ENCODE data around the gene NCOA7.

Gene NCOA7

GRCh38 chr6:125815080-125815910, 24.5 kb downstream of the NCOA7 start:
- DNase-seq: no peak

DNA sequence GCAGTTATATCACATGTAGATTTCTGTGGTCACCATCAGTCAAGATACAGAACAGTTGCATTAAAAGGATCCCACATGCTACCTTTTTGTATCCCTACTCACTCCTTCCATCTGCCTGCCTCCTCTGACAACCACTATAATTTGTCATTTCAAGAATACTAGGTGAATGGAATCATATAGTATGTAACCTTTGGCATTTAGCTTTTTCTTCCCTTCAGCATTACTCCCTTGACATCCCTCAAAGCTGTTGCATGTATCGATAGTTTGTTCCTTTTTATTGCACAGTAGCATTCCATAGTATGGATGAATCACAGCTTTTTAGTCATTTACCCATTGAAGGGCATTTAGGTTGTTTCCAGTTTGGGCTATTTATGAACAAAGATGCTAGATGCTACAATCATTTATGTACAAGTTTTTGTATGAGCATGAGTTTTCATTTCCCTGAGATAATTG, 26.1 kb downstream of the NCOA7 start:
- no peak for DNase-seq

- no peak for DNase-seq
Measured at GRCh38 chr6:125818225-125818657, 27.5 kb downstream of the NCOA7 start.

DNA sequence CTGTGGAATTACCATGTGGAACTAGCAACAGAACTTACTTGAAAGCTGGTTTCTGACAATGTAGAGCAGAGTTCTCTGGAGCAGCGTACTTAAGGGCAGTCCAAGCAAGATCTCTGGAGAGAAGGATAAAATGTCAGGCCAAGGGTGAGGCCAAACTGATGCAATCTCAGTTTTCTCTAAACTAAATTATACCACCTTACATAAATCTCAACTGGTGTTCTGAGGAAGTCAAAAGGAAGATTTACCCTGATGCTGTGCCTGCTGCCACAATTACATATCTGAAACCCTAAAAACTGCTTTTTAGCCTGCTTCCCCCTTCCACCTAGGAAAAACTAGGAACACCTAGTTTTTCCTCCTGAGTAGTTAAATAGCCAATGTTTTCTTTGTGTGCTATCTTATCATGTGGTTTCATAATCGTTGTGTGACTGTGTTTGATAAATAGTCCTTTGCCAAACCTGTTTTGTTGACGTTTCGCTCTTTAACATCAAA, 28.1 kb downstream of the NCOA7 start:
- no peak for DNase-seq

GRCh38 chr6:125819535-125820326, 29.0 kb downstream of the NCOA7 start:
- no peak for DNase-seq

DNA sequence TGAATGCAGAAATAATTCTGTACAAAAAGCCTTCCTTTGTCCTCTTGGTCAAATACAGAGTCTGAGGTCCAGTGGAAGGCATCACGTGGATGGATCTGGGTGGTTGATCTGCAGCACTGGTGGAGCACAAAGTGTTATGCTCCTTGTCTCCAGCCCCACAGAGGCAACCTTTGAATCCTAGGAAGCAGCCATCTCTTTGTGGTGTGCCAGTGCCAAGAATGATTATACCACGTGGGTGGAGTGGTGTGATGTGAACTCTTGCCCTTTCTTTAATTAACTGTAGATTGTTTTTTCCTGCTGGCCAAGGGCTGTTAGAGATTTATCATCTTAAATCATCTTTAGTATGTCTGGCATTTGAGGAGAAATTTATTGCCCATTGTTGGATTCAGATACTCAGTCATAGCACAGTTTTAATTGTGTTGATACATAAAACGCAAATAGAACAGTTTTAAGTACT, 31.1 kb downstream of the NCOA7 start:
- no peak for DNase-seq

DNA sequence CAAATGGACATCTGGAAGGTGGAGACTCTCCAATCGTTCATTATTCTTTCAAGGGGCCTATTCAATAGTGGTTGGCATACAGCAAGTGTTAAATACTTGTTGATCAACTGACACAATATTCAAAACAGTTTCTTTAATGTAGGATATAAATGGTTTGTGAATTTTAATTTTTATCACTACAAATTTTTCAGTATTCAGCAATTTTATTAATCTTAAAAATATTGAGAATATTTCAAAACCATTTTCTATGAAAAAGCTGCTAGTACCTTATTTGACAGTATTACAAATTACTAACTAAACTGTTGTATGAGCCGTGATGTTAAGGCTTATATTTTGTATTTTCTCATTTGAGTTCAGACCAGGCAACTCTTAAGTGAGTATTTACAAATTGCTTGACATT, 32.4 kb downstream of the NCOA7 start:
- no peak for DNase-seq

- DNase-seq: no peak
Measured at GRCh38 chr6:125824946-125825771, 34.4 kb downstream of the NCOA7 start.

GRCh38 chr6:125826695-125827463, 36.1 kb downstream of the NCOA7 start:
- no peak for DNase-seq

DNA sequence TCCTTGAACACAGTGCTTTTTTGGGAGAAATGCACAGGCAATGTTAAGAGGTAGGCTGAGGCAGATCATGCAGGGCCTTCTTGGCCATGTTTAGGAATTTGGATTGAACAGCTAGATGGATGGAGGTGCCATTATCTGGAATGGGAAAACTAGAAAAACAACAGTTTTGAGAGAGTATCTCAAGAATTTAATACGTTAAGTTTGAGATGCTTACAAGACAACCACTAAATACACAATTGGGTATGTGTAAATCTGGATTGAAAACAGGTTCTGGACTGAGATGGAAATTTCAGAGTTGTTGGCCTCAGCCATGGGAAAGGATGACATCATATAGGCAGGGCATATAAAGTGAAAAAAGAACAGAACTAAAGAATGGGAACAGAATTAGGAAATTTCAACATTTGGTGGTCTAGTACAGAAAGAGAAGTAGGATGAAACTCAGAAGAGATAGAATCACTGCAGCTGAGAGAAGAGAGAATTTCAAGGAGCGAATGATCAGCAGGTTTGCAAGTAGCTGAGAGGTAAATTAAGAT, 37.1 kb downstream of the NCOA7 start:
- DNase-seq: no peak

DNA sequence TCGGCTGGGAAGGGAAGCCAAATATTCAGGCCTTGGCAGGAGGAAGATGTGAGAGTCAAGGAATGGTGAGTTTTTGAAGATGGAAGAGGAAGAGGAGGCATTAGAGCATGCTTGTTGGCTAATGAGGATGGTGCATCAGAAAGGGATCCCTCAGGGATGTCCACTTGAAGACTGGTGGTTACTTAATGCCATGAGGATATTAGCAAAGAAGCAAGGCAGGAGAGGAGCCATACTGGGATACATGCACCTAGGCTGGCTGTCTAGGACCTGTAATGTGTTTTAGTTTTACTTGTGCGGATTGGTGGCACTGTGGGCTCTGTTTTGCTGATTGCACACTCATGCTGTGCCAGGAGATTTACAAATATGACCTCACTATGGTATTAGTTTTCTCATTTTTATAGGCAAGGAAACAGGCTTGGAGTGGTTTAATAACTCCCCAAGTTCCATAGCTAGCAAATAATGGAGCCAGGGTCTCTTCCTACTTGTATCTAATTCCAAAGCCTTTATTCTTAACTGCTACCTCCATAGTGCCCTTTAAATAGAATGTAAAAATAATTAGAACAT, 37.8 kb downstream of the NCOA7 start:
- no peak for DNase-seq

DNA sequence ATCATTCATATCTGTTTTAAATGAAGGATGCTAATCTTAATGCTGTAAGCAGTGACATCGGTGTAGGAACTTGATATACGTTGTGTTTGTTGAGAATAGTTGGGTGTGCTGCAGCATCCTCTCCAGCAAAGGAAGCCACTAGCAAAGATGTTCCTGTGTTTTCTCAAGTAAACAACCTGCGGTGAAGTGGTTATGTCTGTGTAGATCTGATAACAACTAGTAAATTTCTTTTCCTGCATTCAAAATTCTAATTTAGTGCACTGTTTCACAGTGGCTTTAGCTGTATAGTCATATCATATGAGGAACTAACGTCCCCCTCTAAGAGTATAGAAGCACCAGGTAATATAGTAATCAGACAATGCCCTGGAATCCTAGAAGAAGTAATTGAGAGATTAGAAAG, 38.7 kb downstream of the NCOA7 start:
- no peak for DNase-seq

GRCh38 chr6:125831659-125832058, 40.9 kb downstream of the NCOA7 start:
- no peak for DNase-seq

DNA sequence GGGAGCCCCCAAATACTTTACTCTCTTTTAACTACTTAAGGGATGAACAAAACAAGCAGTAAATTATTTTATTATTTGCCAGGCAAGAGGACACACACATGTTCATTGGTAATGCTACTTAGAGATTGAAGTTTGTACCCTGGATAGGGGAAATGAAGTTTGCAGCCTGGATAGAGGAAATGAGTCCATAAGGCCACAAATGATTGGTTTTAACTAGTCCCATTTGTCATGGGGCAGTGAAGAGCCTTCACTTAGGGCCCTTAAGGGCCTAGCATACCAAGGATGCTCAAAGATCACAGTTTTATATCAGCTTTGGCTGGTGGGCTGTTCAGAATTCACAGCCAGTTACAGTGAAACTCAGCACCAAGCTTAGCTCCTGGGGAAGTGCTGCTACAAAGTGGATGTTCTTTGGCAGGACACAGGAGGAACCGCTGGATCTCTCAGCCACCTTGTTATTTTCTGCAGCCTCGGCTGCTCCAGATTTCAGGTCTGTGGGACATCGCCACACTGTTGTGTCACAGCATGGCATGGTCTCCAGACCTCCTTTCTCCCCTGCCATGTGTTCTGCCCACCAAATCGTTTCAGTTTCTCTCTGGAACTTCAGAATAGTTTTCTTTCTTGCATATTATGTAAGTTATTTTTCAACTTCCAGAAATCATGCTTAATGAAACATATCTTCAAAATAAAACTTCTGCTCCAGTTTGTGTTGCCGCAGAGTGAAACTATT, 41.8 kb downstream of the NCOA7 start:
- no peak for DNase-seq

DNA sequence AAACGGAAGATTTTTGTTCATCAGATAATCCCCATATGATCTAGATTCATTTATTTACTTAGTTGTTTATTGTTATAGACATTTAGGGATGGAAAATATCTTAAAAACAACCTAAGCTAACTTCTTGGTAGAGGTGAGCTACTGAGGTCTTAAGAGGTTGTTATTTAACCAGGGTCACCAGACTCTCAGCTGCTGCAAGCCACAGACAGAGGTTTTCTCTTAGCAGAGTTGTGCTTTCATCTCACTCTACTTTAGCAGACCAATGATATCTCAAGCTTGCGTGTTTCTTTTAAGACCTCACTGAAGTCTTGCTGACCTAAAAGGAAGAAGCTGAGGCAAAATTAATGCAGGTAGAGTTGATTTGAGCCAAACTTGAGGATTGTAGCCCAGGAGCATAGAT, 43.6 kb downstream of the NCOA7 start:
- DNase-seq: no peak

DNA sequence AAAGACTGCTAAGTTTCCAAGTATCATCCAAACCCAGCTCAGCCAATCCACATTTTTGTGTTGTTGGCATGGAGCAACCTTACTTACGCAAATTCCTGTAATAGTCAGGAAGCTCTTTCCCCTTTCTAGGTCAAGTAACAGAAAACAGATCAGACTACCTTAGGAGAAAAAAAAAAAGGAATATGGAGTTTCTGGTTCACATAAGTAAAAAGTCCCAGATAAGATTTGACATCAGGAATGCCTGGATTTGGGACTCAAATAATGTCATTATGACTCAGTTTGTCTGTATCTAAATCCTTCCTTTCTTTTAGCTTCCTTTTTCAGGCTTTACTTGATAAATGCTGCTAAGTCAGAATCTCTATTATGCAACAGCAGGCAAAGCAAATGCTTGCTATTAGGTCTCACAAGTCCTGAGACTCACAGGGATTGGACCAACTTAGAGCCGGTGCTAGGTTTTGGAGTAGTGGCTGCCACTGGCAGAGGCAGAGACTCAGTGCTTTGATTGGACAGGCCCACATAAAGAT, 44.5 kb downstream of the NCOA7 start:
- no peak for DNase-seq

DNA sequence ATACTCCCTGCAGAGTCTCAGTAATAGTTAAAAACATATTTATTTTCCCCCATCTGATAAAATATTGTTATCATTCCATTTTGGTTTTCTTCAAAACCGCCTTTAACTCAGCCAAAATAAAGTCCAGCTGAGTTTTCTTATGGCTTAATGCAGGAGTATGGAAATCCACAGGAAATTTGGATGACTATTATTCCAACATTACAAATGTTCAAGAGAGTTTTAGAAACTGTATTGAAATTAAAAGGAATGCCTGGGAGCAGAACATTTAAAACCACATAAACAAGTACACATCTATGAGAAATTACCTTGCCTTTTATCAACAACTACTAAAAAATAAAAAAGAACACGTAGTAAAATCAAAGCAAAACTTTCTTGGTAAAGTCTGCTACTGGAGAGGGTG, 45.7 kb downstream of the NCOA7 start:
- DNase-seq: no peak

DNA sequence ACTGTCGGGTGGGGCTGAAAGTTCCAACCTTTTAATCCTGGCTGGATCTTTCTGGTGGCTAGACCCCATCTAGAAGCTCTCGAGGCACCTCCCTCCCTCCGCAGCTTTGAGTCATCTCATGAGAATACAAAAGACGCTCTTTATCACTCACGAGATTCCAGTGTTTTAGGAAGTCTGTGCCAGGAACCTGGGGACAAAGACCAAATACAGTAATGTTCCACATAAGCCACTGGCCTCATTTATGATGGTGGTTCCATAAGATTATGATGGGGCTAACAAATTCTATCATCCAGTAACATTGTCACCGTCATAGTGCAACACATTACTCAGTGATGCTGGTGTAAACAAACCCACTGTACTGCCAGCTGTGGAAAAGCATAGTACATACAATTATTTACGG, 48.7 kb downstream of the NCOA7 start:
- no peak for DNase-seq

- no peak for DNase-seq
Measured at GRCh38 chr6:125839879-125840278, 49.1 kb downstream of the NCOA7 start.

- DNase-seq: no peak
Measured at GRCh38 chr6:125841356-125842090, 50.8 kb downstream of the NCOA7 start.

Measured in NK-92 treated with Interleukin-12 subunit alpha and Interleukin-12 subunit beta, amount 100 ng/mL, for 24 hours (cell line).